HS-27A (cell line): ENCODE data around the gene SCFD2.
A peak's percentile ranks its signal among the peaks of the same experiment; 100 is the strongest.
"Not testable (repeated sequence)": the region's sequence is repeated elsewhere in the genome, so short reads cannot be mapped to it uniquely, and the experiment has no call there.

Experiments
- DNase-seq: peaks from one replicate; pipeline ENCODE4 v3.0.0-alpha.2; 2012; ENCODE audit warnings: low read depth, missing footprints

The SCFD2 gene

GRCh38 chr4:53100501-53101190, 265.2 kb downstream of the SCFD2 start:
- peak; percentile 71 for DNase-seq

- DNase-seq, result no peak
Measured at GRCh38 chr4:53098681-53099121, 267.2 kb downstream of the SCFD2 start.

GRCh38 chr4:53094040-53094439, 271.8 kb downstream of the SCFD2 start:
- DNase-seq, result no peak

- no peak for DNase-seq
Measured at GRCh38 chr4:53089936-53090729, 275.7 kb downstream of the SCFD2 start.

- no peak for DNase-seq
Measured at GRCh38 chr4:53088152-53088551, 277.7 kb downstream of the SCFD2 start.

GRCh38 chr4:53076374-53076958, 289.4 kb downstream of the SCFD2 start:
- no peak for DNase-seq

- DNase-seq, result no peak
Measured at GRCh38 chr4:53075162-53075785, 290.6 kb downstream of the SCFD2 start.

GRCh38 chr4:53068755-53069330, 297.0 kb downstream of the SCFD2 start:
- no peak for DNase-seq

- DNase-seq, result no peak
Measured at GRCh38 chr4:53067125-53067802, 298.6 kb downstream of the SCFD2 start.

GRCh38 chr4:53066155-53066554, 299.7 kb downstream of the SCFD2 start:
- DNase-seq, result no peak

GRCh38 chr4:53064609-53065008, 301.3 kb downstream of the SCFD2 start:
- DNase-seq, result no peak

- no peak for DNase-seq
Measured at GRCh38 chr4:53061091-53061850, 304.6 kb downstream of the SCFD2 start.

GRCh38 chr4:53060278-53060677, 305.6 kb downstream of the SCFD2 start:
- no peak for DNase-seq

- DNase-seq, result no peak
Measured at GRCh38 chr4:53059871-53060270, 306.0 kb downstream of the SCFD2 start.

- DNase-seq, result no peak
Measured at GRCh38 chr4:53059256-53059655, 306.6 kb downstream of the SCFD2 start.

- DNase-seq, result no peak
Measured at GRCh38 chr4:53057679-53058078, 308.2 kb downstream of the SCFD2 start.

GRCh38 chr4:53057108-53057507, 308.8 kb downstream of the SCFD2 start:
- not testable (repeated sequence) for DNase-seq

GRCh38 chr4:53055716-53056403, 310.0 kb downstream of the SCFD2 start:
- no peak for DNase-seq

GRCh38 chr4:53055274-53055673, 310.6 kb downstream of the SCFD2 start:
- peak; percentile 11 for DNase-seq

GRCh38 chr4:53050361-53050774, 315.5 kb downstream of the SCFD2 start:
- DNase-seq, result no peak
